Coronary artery (tissue), 2 donors: ENCODE results near the gene CLDN18.

Experiments
- DNase-seq: peaks from one replicate; pipeline ENCODE4 v3.0.0-alpha.2; 2017; ENCODE audit warnings: low spot score
- H3K27ac ChIP-seq, 2 donors: fragments of 200-600 bp; sonication (generic); one replicate each; pipeline ENCODE4 v1.5.1; 2016 to 2019
- H3K4me3 ChIP-seq: fragments of 200-600 bp; sonication (generic); 2 replicates; pipeline ENCODE4 v1.5.1; 2016; ENCODE audit warnings: mild to moderate bottlenecking, moderate library complexity
- CTCF ChIP-seq: fragments of 200-600 bp; sonication (generic); IDR thresholded peaks from one replicate; pipeline ENCODE4 v1.5.1; 2019; ENCODE audit warnings: antibody characterized with exemption

Gene CLDN18

GRCh38 chr3:138060792-138061191 is 50.8 kb downstream of the CLDN18 start:
- H3K4me3 ChIP-seq, result no peak overlapping the region
- H3K27ac ChIP-seq, result no peak overlapping the region
- DNase-seq, result no peak
- TF ChIP-seq CTCF, result no peak

GRCh38 chr3:138062037-138062436 is 52.1 kb downstream of the CLDN18 start:
- no peak overlapping the region for H3K4me3 ChIP-seq
- no peak for TF ChIP-seq CTCF
- no peak overlapping the region for H3K27ac ChIP-seq
- no peak for DNase-seq

GRCh38 chr3:138062626-138063025 is 52.7 kb downstream of the CLDN18 start:
- TF ChIP-seq CTCF, result no peak
- no peak overlapping the region for H3K4me3 ChIP-seq
- no peak for DNase-seq

GRCh38 chr3:138063416-138063815 is 53.5 kb downstream of the CLDN18 start:
- Histone ChIP-seq H3K4me3 (no peak overlapping the region), H3K27ac (no peak overlapping the region)
- no peak for DNase-seq
- no peak for TF ChIP-seq CTCF

More at GRCh38 chr3:138062626-138063025, 52.7 kb downstream of the CLDN18 start:
- H3K27ac ChIP-seq, result no peak overlapping the region

- no peak for TF ChIP-seq CTCF
- H3K27ac ChIP-seq, result no peak overlapping the region
- DNase-seq, result no peak
- H3K4me3 ChIP-seq, result no peak overlapping the region
These were observed 56.0 kb downstream of the CLDN18 start for GRCh38 chr3:138065949-138066348.

- Histone ChIP-seq H3K4me3 (no peak overlapping the region), H3K27ac (no peak overlapping the region)
- no peak for TF ChIP-seq CTCF
- DNase-seq, result no peak
These were observed 56.4 kb downstream of the CLDN18 start for GRCh38 chr3:138066383-138066782.

- Histone ChIP-seq H3K4me3 (no peak overlapping the region), H3K27ac (no peak overlapping the region)
- TF ChIP-seq CTCF, result no peak
- DNase-seq, result no peak
These were observed 57.0 kb downstream of the CLDN18 start for GRCh38 chr3:138066972-138067371.
